GM12864 (cell line): ENCODE data around the gene DAPK2.

Experiments used
- DNase-seq: peaks from one replicate; pipeline ENCODE4 v3.0.0-alpha.2; 2011; ENCODE audit warnings: low read depth
- H3K4me3 ChIP-seq: 2 replicates; pipeline ENCODE4 v1.5.1; 2011; ENCODE audit warnings: mild to moderate bottlenecking, low read depth, low read length, control low read depth
- TF ChIP-seq, protein P1 (sequence below): IDR thresholded peaks from 2 replicates; pipeline ENCODE4 v1.5.1; 2011; ENCODE audit warnings: low read depth, mild to moderate bottlenecking, moderate library complexity, low read length, control low read depth, inconsistent platforms; ENCODE audit errors: missing control alignments

DAPK2 gene

DNA sequence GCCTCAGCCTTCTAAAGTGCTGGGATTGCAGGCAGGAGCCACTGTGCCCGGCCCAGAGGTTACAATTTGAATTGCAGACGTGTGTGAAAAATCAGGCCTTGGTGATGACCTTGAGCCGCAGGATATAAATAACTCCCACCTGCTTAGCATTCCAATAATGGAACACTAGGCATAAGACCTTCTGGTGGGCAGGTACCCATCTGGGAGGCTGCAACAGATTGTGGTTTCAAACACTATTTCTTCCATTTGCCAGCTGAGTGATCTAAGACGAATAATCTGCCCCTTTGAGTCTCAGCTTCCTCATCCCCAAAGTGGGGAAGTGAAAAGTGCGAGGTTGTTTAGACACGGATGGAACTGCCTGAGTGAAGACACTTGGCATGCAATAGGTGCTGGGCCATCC, 164.9 kb downstream of the DAPK2 start:
- no peak for DNase-seq
- TF ChIP-seq, protein P1, sequence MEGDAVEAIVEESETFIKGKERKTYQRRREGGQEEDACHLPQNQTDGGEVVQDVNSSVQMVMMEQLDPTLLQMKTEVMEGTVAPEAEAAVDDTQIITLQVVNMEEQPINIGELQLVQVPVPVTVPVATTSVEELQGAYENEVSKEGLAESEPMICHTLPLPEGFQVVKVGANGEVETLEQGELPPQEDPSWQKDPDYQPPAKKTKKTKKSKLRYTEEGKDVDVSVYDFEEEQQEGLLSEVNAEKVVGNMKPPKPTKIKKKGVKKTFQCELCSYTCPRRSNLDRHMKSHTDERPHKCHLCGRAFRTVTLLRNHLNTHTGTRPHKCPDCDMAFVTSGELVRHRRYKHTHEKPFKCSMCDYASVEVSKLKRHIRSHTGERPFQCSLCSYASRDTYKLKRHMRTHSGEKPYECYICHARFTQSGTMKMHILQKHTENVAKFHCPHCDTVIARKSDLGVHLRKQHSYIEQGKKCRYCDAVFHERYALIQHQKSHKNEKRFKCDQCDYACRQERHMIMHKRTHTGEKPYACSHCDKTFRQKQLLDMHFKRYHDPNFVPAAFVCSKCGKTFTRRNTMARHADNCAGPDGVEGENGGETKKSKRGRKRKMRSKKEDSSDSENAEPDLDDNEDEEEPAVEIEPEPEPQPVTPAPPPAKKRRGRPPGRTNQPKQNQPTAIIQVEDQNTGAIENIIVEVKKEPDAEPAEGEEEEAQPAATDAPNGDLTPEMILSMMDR, result no peak
- H3K4me3 ChIP-seq, result no peak overlapping the region

DNA sequence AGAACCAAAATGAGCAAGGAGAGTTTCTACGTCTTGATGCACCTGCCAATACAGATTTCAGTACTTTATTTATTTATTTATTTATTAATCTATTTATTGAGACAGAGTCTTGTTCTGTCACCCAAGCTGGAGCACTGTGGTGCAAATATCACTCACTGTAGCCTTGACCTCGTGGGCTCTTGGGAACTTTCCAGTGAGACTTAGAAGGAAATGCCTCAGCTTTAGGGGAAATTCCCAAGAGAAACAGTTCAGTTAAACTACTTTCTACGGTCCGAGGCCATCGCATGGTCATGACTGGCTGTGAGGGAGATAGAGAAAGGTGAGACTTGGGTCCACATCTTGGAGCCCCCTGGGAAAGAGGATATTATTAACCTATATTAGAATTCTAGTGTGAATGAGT, 165.5 kb downstream of the DAPK2 start:
- H3K4me3 ChIP-seq, result no peak overlapping the region
- no peak for DNase-seq
- TF ChIP-seq, protein P1, result no peak

DNA sequence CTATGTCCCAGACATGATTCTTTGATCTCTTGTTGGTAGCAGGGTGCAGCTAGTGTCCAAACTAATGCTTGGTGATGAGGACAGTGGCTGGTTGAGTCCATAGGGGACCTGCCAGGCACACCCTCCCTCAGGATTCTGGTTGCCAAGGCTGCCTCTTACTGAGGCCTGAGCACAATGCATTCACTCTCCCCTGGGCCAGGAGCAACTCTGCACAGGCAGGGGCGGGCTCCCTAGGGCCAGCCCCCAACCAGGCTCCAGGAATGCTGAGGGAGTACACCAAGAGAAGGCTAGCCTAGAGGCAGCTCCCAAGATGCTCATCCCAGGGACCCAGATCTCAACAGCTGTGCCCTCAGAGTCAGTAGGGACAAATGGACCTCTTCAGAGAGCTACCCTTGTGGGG, 166.3 kb downstream of the DAPK2 start:
- TF ChIP-seq, protein P1, result no peak
- DNase-seq, result no peak
- no peak overlapping the region for H3K4me3 ChIP-seq

DNA sequence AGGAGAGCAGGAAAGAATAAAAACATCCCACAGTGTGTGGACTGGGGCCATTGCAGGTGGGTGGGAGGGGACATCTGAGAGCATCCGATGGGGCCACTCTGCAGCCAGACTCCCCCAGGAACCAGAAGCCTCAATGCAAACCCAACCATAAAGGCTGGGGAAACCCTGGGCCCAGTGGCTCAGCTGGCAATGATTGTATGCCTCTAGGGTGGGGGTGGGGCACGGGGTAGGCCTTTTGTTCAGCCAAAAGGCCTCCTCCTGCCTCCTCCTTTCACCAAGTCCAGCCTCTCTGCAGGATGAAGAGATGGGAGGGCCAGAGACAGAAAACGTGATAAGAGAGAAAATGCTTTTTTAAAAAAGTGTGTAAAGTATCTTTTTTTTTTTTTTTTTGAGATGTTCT, 167.1 kb downstream of the DAPK2 start:
- no peak for DNase-seq
- no peak overlapping the region for H3K4me3 ChIP-seq
- TF ChIP-seq, protein P1, result no peak

DNA sequence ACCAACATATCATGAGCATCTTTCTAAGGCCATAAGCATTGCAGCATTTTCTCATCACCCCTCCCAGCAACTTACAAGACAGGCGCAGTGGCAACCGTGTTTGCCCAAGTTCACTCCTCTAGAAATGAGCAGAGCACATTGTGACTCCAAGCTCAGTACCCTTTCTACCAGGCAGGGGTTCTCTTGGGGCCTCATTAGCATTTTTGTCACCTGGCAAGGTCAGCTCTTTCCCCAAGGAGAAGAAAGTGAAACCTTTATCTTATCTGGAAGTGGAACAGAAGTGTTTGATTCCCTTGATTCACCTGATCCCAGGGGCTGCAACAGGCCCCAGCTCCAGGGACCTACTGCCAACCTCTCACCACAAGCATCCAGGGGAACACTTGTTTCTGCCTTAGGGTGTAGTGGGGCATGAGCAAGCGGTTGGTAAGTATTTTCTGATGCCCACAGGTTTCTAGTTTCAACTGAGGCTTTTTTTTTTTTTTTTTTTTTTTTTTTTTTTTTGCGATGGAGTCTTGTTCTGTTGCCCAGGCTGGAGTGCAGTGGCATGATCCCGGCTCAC, 168.5 kb downstream of the DAPK2 start:
- TF ChIP-seq, protein P1, result no peak
- no peak overlapping the region for H3K4me3 ChIP-seq
- DNase-seq, result no peak

DNA sequence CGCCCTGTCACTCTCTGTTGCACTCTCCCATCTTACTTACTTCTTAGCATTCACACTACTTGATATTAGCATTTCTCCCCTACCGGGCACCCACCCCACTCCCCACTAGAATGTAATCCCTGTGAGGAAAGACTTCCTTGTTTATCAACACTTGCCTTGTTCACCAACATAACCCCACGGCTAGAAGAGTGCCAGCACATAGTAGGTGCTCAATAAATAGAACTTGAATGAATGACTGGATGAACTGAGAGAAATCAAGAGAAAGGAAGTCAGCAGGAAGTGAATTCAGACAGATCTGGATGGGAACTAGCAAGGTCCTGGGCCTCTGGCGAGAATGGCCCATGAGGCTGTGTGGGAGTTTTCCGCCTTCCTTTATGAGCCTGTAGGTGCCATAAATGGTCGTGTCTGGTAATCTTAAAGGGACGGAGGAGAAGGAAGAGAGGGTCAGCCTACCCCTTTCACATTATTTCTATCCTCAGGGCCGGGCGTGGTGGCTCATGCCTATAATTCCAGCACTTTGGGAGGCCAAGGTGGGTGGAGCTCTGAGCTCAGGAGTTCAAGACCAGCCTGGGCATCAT, 170.1 kb downstream of the DAPK2 start:
- TF ChIP-seq, protein P1, result no peak
- H3K4me3 ChIP-seq, result no peak overlapping the region
- DNase-seq, result no peak

DNA sequence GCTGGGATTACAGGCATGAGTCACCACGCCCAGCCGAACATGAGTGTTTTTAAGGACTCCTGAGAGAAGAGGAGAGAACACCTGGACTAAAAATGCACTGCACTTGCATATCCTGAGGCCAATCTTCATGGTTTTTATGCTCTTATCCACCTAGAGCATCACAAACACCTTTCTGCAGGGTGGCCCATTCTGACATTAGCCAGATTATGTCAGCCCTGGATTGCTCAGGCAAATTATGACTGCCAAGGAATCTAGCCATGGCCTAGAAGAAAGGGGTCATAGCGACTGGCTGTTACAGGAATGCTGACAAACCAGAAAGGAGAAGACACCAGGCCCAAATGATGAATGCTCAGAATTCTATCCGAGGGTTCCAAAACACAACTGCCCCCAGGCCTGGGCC, 171.7 kb downstream of the DAPK2 start:
- DNase-seq, result no peak
- H3K4me3 ChIP-seq, result no peak overlapping the region

More for the DNA sequence above, 171.7 kb downstream of the DAPK2 start:
- TF ChIP-seq, protein P1, result no peak
